K562 (cell line): Measurements from ENCODE around the gene NMBR.

ENCODE experiments used
- POLR2AphosphoS5 ChIP-seq: IDR thresholded peaks from 2 replicates; pipeline ENCODE4 v1.6.1; 2011; ENCODE audit warnings: mild to moderate bottlenecking, low read depth, low read length, moderate library complexity; ENCODE audit not compliant: control insufficient read depth, insufficient read depth
- ZBTB17 ChIP-seq: fragments of 450-650 bp; formaldehyde crosslinking; IDR thresholded peaks from 2 replicates; pipeline ENCODE4 v1.4.0; 2020; ENCODE audit warnings: mild to moderate bottlenecking
- TF ChIP-seq, protein P1 (sequence below): sonication (generic); formaldehyde crosslinking; IDR thresholded peaks from 2 replicates; pipeline ENCODE4 v1.9.0; 2022; ENCODE audit warnings: mild to moderate bottlenecking, missing genetic modification reagents

DNA sequence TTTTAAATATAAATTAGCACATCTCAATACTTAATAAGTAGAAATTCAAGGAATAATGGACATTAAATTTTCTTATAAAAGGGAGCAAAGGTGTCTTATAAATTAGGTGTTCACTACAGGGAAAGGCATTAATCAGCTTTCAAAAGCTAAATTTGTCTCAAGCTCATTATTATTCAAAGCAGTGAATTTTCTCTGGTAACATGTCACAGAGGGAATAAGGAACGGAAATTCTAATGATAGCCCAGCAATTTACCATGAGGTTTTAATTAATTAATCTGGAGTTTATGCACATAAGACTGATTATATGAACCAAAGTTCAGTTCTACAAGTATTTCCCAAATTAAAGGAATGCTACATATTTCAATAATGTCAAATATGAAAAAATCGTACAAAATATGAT lies 29.6 kb downstream of the NMBR start:
- TF ChIP-seq ZBTB17 (CRISPR knock-in tag) (no peak), POLR2AphosphoS5 (no peak)
- TF ChIP-seq, protein P1, sequence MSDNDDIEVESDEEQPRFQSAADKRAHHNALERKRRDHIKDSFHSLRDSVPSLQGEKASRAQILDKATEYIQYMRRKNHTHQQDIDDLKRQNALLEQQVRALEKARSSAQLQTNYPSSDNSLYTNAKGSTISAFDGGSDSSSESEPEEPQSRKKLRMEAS: no peak
